ENCODE results near the gene LUC7L3. TPM values are rescaled to one million over a fixed set of nuclear protein-coding genes. Genes with fewer than 3 reads are reported as not detected.
"Not testable (repeated sequence)": the region's sequence is repeated elsewhere in the genome, so short reads cannot be mapped to it uniquely, and the experiment has no call there.

LUC7L3 gene
- 34.5 TPM for total RNA-seq

- peak; percentile 79 to 95 (median 93) for DNase-seq (ENCODE audit: low read depth in 2 of 3, low spot score in 2 of 3)
Observed at GRCh38 chr17:50719144-50719923, at the start of gene LUC7L3. LUC7L3 (plus strand) TSS chr17:50719603; CDS start chr17:50719733, 130 bp downstream.

GRCh38 chr17:50672071-50672470 is 47.3 kb upstream of the LUC7L3 start:
- no peak for DNase-seq (ENCODE audit: low read depth in 2 of 3, low spot score in 2 of 3)

DNA sequence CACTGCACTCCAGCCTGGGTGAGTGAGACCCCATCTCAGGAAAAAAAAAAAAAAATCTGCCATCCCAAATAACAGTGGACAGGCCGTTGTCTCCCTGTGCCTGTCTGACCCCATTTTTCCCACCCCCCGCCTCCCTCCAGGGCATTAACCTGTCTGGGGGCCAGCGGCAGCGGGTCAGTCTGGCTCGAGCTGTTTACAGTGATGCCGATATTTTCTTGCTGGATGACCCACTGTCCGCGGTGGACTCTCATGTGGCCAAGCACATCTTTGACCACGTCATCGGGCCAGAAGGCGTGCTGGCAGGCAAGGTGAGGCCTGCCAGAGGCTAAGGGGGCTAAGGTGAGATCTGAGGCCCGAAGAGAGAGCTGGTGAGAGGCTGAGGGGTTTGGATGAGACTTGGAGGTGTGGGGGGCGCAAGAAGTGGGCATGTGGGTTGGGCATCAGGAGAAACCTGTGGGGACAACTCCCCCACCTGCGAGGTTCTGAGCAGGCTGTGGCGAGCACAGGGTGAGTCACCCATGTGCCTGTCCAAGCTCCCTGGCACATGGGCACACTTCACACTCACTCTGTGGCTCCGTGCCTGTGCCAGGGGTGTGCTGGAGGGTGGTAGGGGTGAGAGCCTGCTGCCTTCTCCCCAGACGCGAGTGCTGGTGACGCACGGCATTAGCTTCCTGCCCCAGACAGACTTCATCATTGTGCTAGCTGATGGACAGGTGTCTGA is 46.4 kb upstream of the LUC7L3 start:
- DNase-seq (ENCODE audit: low read depth in 2 of 3, low spot score in 2 of 3) = no peak

GRCh38 chr17:50675190-50675589 is 44.2 kb upstream of the LUC7L3 start:
- DNase-seq (ENCODE audit: low read depth in 2 of 3, low spot score in 2 of 3) = no peak

GRCh38 chr17:50675627-50676026 is 43.8 kb upstream of the LUC7L3 start:
- no peak for DNase-seq (ENCODE audit: low read depth in 2 of 3, low spot score in 2 of 3)

- DNase-seq (ENCODE audit: low read depth in 2 of 3, low spot score in 2 of 3) = no peak
Observed at GRCh38 chr17:50676065-50676975, 43.1 kb upstream of the LUC7L3 start.

GRCh38 chr17:50677851-50678375 is 41.5 kb upstream of the LUC7L3 start:
- no peak for DNase-seq (ENCODE audit: low read depth in 2 of 3, low spot score in 2 of 3)

- no peak for DNase-seq (ENCODE audit: low read depth in 2 of 3, low spot score in 2 of 3)
Observed at GRCh38 chr17:50679008-50679544, 40.3 kb upstream of the LUC7L3 start.

DNA sequence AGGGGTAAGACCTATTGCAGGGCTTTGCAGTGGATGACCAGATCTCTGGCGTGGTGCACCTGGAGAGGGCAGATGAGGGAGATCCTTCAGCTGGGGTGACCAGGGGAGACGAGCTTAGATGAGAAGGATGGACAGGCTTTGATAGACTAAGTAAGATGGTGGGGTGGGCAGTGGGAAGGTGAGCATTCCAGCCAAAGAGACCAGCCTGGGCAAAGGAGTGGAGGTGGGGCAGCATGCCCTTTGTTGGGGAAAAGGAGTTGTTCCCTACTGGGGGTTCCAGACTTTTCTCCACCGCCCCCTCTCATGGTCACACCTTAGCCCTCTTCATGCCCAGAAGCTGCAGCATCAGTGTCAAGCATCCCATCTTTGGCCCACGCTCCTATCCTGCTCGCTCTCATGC is 39.3 kb upstream of the LUC7L3 start:
- DNase-seq (ENCODE audit: low read depth in 2 of 3, low spot score in 2 of 3) = no peak

DNA sequence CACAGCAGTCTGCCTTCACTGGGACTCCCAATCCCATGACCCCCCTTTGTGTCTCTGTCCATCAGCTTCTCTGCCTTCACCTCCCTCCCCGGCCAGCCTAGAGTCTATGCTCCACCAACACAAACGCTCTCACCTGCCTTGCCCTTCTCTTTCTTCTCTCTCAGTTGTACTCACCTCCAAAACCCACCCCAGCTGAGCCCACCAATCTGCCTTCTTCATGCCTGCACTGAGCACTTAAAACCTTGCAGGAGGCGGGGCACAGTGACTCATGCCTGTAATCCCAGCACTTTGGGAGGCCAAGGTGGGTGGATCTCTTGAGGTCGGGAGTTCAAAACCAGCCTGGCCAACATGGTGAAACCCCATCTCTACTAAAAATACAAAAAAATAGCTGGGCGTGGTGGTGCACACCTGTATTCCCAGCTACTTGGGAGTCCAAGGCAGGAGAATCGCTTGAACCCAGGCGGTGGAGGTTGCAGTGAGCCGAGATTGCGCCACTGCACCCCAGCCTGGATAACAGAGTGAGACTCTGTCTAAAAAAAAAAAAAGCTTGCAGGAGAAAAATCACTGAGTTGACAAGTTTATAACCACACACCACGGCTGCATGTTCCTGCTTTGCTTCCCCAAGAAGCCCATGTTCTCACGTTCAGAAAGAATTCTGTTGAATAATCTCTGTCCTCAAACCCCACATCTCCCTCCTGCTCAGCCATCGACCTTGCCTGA is 38.7 kb upstream of the LUC7L3 start:
- DNase-seq (ENCODE audit: low read depth in 2 of 3, low spot score in 2 of 3) = not testable (repeated sequence)

GRCh38 chr17:50681263-50682200 is 37.9 kb upstream of the LUC7L3 start:
- peak in 2 of 3 donors; percentile 67 to 71 for DNase-seq (ENCODE audit: low read depth in 2 of 3, low spot score in 2 of 3)

DNA sequence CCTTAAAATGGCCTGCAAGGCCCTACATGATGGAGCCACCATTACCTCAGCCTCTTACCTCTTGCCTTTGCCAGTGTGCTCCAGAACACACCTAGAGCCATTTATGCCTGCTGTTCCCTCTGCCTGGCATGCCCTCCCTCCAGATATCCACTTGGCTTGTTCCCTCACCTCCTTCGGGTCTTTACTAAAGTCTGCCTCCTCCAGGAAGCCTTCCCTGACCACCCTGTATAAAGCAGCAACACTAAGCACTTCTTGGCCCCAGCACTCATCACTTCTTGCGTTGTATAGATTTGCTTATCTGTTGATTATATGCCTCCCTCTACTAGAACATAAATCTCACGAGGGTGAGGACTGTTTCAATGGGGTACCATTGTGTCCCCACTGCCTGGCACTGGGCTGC is 37.0 kb upstream of the LUC7L3 start:
- DNase-seq (ENCODE audit: low read depth in 2 of 3, low spot score in 2 of 3) = no peak

GRCh38 chr17:50682938-50683337 is 36.5 kb upstream of the LUC7L3 start:
- no peak for DNase-seq (ENCODE audit: low read depth in 2 of 3, low spot score in 2 of 3)

DNA sequence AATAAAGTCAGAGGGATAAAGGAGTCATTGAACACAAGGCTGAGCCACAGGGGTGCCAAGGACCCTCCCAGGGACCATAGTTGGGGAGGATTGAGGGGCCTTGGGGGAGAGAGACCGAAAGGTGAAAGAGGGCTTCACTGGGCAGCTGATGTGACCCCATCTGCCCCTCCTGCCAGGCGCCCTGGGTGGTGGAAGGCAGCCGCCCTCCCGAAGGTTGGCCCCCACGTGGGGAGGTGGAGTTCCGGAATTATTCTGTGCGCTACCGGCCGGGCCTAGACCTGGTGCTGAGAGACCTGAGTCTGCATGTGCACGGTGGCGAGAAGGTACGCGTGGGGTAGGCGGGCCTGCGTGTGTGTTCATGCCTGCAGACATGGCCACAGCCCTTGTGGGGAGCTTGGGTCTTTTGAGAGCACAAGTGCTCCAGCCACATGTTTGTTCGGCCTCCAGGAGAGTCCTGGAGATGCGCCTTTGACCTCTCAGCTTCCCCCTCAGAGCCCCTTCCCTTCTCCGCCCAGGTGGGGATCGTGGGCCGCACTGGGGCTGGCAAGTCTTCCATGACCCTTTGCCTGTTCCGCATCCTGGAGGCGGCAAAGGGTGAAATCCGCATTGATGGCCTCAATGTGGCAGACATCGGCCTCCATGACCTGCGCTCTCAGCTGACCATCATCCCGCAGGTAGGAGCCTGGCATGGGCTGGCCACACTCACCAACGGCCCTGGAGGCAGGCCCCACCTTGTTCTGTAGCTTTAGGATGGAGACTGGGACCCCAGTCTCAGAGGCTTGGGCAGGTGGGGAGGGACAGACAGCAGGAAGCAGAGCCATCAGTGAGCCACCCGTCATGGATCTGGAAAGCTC is 35.7 kb upstream of the LUC7L3 start:
- DNase-seq (ENCODE audit: low read depth in 2 of 3, low spot score in 2 of 3) = no peak

GRCh38 chr17:50684288-50684611 is 35.2 kb upstream of the LUC7L3 start:
- DNase-seq (ENCODE audit: low read depth in 2 of 3, low spot score in 2 of 3) = no peak

GRCh38 chr17:50684612-50685333 is 34.6 kb upstream of the LUC7L3 start:
- DNase-seq (ENCODE audit: low read depth in 2 of 3, low spot score in 2 of 3) = no peak

DNA sequence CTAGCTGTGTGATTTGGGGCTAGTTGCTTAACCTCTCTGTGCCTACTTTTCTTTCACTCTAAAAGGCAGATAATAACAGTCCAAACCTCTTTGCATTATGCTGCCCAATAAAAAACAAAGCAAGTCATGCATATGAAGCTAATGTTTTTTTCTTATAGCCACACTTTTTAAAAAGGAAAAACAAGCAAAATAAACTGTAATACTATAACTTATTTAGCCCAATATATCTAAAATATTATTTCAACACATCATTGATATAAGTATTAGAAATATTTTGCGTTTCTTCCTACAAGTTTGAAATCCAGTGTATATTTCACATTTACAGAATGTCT is 34.1 kb upstream of the LUC7L3 start:
- no peak for DNase-seq (ENCODE audit: low read depth in 2 of 3, low spot score in 2 of 3)
